Measurements from ENCODE around the gene COLEC12. TPM values are rescaled to one million over a fixed set of nuclear protein-coding genes. Genes with fewer than 3 reads are reported as not detected.

Gene COLEC12
- total RNA-seq, 1 donor from 2014 or later = 11.6 TPM

GRCh38 chr18:354471-354870, 146.0 kb downstream of the COLEC12 start:
- FAIRE-seq (no peak), DNase-seq (ENCODE audit: low read depth) (no peak)
- no peak overlapping the region for H2AFZ ChIP-seq (ENCODE audit: low read depth, low read length)
- no peaks in the 10 kb centered on the region for H3K27me3 ChIP-seq (ENCODE audit: insufficient read depth, low read length)
- no peak overlapping the region for H3K4me3 ChIP-seq (ENCODE audit: insufficient read depth, low read depth, low read length)
- no peaks in the 10 kb centered on the region for H3K4me1 Mint-ChIP-seq (ENCODE audit: low read depth, unreplicated experiment)
- TF ChIP-seq CTCF (IDR thresholded peaks at IDR 0.05; ENCODE audit: insufficient read depth, low read depth, low read length) (no peak), EZH2 (IDR thresholded peaks at IDR 0.05; ENCODE audit: insufficient read depth, low read length) (no peak)
- H3K9me3 ChIP-seq (ENCODE audit: insufficient read depth, low read depth, low read length) = no peaks in the 10 kb centered on the region
- no peak overlapping the region for H3K27ac Mint-ChIP-seq (ENCODE audit: unreplicated experiment)
- no peak overlapping the region for H3K9ac ChIP-seq (ENCODE audit: low read length)
- H3K27me3 Mint-ChIP-seq (ENCODE audit: low read depth, unreplicated experiment) = peaks cover 3% of the 10 kb centered on the region
- H3K4me1 ChIP-seq (ENCODE audit: insufficient read depth, low read length) = no peaks in the 10 kb centered on the region
- no peak overlapping the region for H3K4me3 Mint-ChIP-seq (ENCODE audit: unreplicated experiment)
- H4K20me1 ChIP-seq (ENCODE audit: insufficient read depth, low read length) = no peaks in the 10 kb centered on the region
- H3K36me3 Mint-ChIP-seq (ENCODE audit: low read depth, unreplicated experiment) = peaks cover 4% of the 10 kb centered on the region
- no peak overlapping the region for H3K27ac ChIP-seq (ENCODE audit: low read depth, low read length)
- peaks cover 3% of the 10 kb centered on the region for H3K9me3 Mint-ChIP-seq (ENCODE audit: unreplicated experiment)
- no peaks in the 10 kb centered on the region for H3K36me3 ChIP-seq (ENCODE audit: insufficient read depth, low read length)
- no peak overlapping the region for H3K4me2 ChIP-seq (ENCODE audit: low read length)
- no peaks in the 10 kb centered on the region for H3K79me2 ChIP-seq (ENCODE audit: insufficient read depth, low read length)

GRCh38 chr18:354003-354402, 146.5 kb downstream of the COLEC12 start:
- Histone ChIP-seq H3K79me2 (ENCODE audit: insufficient read depth, low read length) (no peaks in the 10 kb centered on the region), H3K4me3 (ENCODE audit: insufficient read depth, low read depth, low read length) (no peak overlapping the region), H3K4me2 (ENCODE audit: low read length) (no peak overlapping the region), H3K4me1 (ENCODE audit: insufficient read depth, low read length) (no peaks in the 10 kb centered on the region), H3K27ac (ENCODE audit: low read depth, low read length) (no peak overlapping the region), H3K9me3 (ENCODE audit: insufficient read depth, low read depth, low read length) (no peaks in the 10 kb centered on the region), H2AFZ (ENCODE audit: low read depth, low read length) (no peak overlapping the region), H3K36me3 (ENCODE audit: insufficient read depth, low read length) (no peaks in the 10 kb centered on the region), H4K20me1 (ENCODE audit: insufficient read depth, low read length) (no peaks in the 10 kb centered on the region), H3K27me3 (ENCODE audit: insufficient read depth, low read length) (no peaks in the 10 kb centered on the region), H3K9ac (ENCODE audit: low read length) (no peak overlapping the region)
- Mint-ChIP-seq H3K4me1 (ENCODE audit: low read depth, unreplicated experiment) (no peaks in the 10 kb centered on the region), H3K36me3 (ENCODE audit: low read depth, unreplicated experiment) (peaks cover 4% of the 10 kb centered on the region), H3K27me3 (ENCODE audit: low read depth, unreplicated experiment) (peaks cover 3% of the 10 kb centered on the region), H3K4me3 (ENCODE audit: unreplicated experiment) (no peak overlapping the region), H3K9me3 (ENCODE audit: unreplicated experiment) (peaks cover 3% of the 10 kb centered on the region), H3K27ac (ENCODE audit: unreplicated experiment) (no peak overlapping the region)
- no peak for DNase-seq (ENCODE audit: low read depth)
- TF ChIP-seq CTCF (IDR thresholded peaks at IDR 0.05; ENCODE audit: insufficient read depth, low read depth, low read length) = no peak
- no peak for TF ChIP-seq EZH2 (IDR thresholded peaks at IDR 0.05; ENCODE audit: insufficient read depth, low read length)
- FAIRE-seq = no peak

GRCh38 chr18:352438-352837, 148.1 kb downstream of the COLEC12 start:
- Histone ChIP-seq H2AFZ (ENCODE audit: low read depth, low read length) (no peak overlapping the region), H3K4me3 (ENCODE audit: insufficient read depth, low read depth, low read length) (no peak overlapping the region), H3K27ac (ENCODE audit: low read depth, low read length) (no peak overlapping the region), H3K9ac (ENCODE audit: low read length) (no peak overlapping the region), H3K27me3 (ENCODE audit: insufficient read depth, low read length) (no peaks in the 10 kb centered on the region), H3K4me2 (ENCODE audit: low read length) (no peak overlapping the region), H3K4me1 (ENCODE audit: insufficient read depth, low read length) (no peaks in the 10 kb centered on the region), H3K9me3 (ENCODE audit: insufficient read depth, low read depth, low read length) (no peaks in the 10 kb centered on the region), H4K20me1 (ENCODE audit: insufficient read depth, low read length) (no peaks in the 10 kb centered on the region), H3K79me2 (ENCODE audit: insufficient read depth, low read length) (no peaks in the 10 kb centered on the region), H3K36me3 (ENCODE audit: insufficient read depth, low read length) (no peaks in the 10 kb centered on the region)
- Mint-ChIP-seq H3K4me3 (ENCODE audit: unreplicated experiment) (no peak overlapping the region), H3K36me3 (ENCODE audit: low read depth, unreplicated experiment) (peaks cover 8% of the 10 kb centered on the region), H3K4me1 (ENCODE audit: low read depth, unreplicated experiment) (no peaks in the 10 kb centered on the region), H3K9me3 (ENCODE audit: unreplicated experiment) (peaks cover 3% of the 10 kb centered on the region), H3K27ac (ENCODE audit: unreplicated experiment) (no peak overlapping the region), H3K27me3 (ENCODE audit: low read depth, unreplicated experiment) (peaks cover 3% of the 10 kb centered on the region)
- TF ChIP-seq CTCF (IDR thresholded peaks at IDR 0.05; ENCODE audit: insufficient read depth, low read depth, low read length) = no peak
- TF ChIP-seq EZH2 (IDR thresholded peaks at IDR 0.05; ENCODE audit: insufficient read depth, low read length) = no peak
- no peak for FAIRE-seq
- DNase-seq (ENCODE audit: low read depth) = no peak
